GM18519 (cell line): ENCODE measurements around the gene EYA3.

Source experiments
- ATAC-seq: cut with Tn5 transposase; IDR thresholded peaks from one replicate; pipeline ENCODE4 v1.9.1; 2021; ENCODE audit warnings: mild to moderate bottlenecking, moderate library complexity; ENCODE audit not compliant: unreplicated experiment, low FRiP score

Gene EYA3

GRCh38 chr1:28074892-28075511 is 13.4 kb downstream of the EYA3 start:
- ATAC-seq = no peak

GRCh38 chr1:28073867-28074266 is 14.5 kb downstream of the EYA3 start:
- ATAC-seq = no peak

GRCh38 chr1:28071813-28072212 is 16.6 kb downstream of the EYA3 start:
- no peak for ATAC-seq

GRCh38 chr1:28070725-28071593 is 17.5 kb downstream of the EYA3 start:
- no peak for ATAC-seq

- no peak for ATAC-seq
Measured at GRCh38 chr1:28067523-28068090, 20.8 kb downstream of the EYA3 start.

GRCh38 chr1:28066393-28067154 is 21.8 kb downstream of the EYA3 start:
- ATAC-seq = no peak

GRCh38 chr1:28064064-28064463 is 24.3 kb downstream of the EYA3 start:
- ATAC-seq = no peak

GRCh38 chr1:28062806-28063205 is 25.6 kb downstream of the EYA3 start:
- no peak for ATAC-seq

- ATAC-seq = no peak
Measured at GRCh38 chr1:28058971-28059878, 29.2 kb downstream of the EYA3 start.

GRCh38 chr1:28058168-28058567 is 30.2 kb downstream of the EYA3 start:
- ATAC-seq = no peak

- no peak for ATAC-seq
Measured at GRCh38 chr1:28056129-28056925, 32.1 kb downstream of the EYA3 start.

- no peak for ATAC-seq
Measured at GRCh38 chr1:28050776-28051175, 37.6 kb downstream of the EYA3 start.

GRCh38 chr1:28046716-28047115 is 41.7 kb downstream of the EYA3 start:
- ATAC-seq = no peak

- ATAC-seq = no peak
Measured at GRCh38 chr1:28045777-28046176, 42.6 kb downstream of the EYA3 start.

- no peak for ATAC-seq
Measured at GRCh38 chr1:28044399-28044798, 44.0 kb downstream of the EYA3 start.

- no peak for ATAC-seq
Measured at GRCh38 chr1:28039341-28039740, 49.1 kb downstream of the EYA3 start.

- ATAC-seq = no peak
Measured at GRCh38 chr1:28037946-28038345, 50.5 kb downstream of the EYA3 start.

GRCh38 chr1:28037206-28037605 is 51.2 kb downstream of the EYA3 start:
- ATAC-seq = no peak

- ATAC-seq = no peak
Measured at GRCh38 chr1:28036431-28036830, 52.0 kb downstream of the EYA3 start.
